Activated T-cell treated with anti-CD3 and anti-CD28 coated beads, Interleukin-2, amount 50 U/mL, for 72 hours (primary cell): ENCODE measurements around the gene CLOCK. TPM values are rescaled to one million over a fixed set of nuclear protein-coding genes. Genes with fewer than 3 reads are reported as not detected.

Experiments
- ATAC-seq, 2 donors: fragments of 150-1000 bp; cut with Tn5 transposase; replicated peaks in 1 of 2; 2 replicates each; pipeline ENCODE4 v1.10.0; 2021; ENCODE audit warnings: moderate library complexity in 2 of 2, mild to moderate bottlenecking in 1 of 2
- DNase-seq, 2 donors: peaks; one replicate each; pipeline ENCODE4 v3.0.0; 2021 to 2022; ENCODE audit warnings: mixed read lengths in 1 of 2
- H3K27ac Mint-ChIP-seq: one replicate; pipeline ENCODE4 v1.8.0; 2022; ENCODE audit warnings: mild to moderate bottlenecking, moderate library complexity, mixed read lengths
- H3K27me3 Mint-ChIP-seq: one replicate; pipeline ENCODE4 v1.8.0; 2022; ENCODE audit warnings: low read depth, mixed read lengths
- H3K36me3 Mint-ChIP-seq, 2 donors: one replicate each; pipeline ENCODE4 v1.8.0; 2022; ENCODE audit warnings: mixed read lengths in 2 of 2, mild to moderate bottlenecking in 1 of 2; ENCODE audit not compliant: insufficient read depth in 2 of 2
- H3K4me1 Mint-ChIP-seq: one replicate; pipeline ENCODE4 v1.8.0; 2022; ENCODE audit warnings: low read depth, mixed read lengths
- H3K4me3 Mint-ChIP-seq, 2 donors: one replicate each; pipeline ENCODE4 v1.8.0; 2022; ENCODE audit warnings: mild to moderate bottlenecking in 2 of 2, mixed read lengths in 2 of 2, moderate library complexity in 2 of 2
- H3K9me3 Mint-ChIP-seq, 2 donors: one replicate each; pipeline ENCODE4 v1.8.0; 2022; ENCODE audit warnings: mixed read lengths in 2 of 2
- total RNA-seq, 2 donors: library from RNA; stranded (reverse); gene quantifications; one replicate each; pipeline ENCODE4 v1.2.3, GENCODE V29; 2022

Gene CLOCK
- total RNA-seq, 2 donors from 2014 or later = 7.7 to 8.6 TPM

GRCh38 chr4:55396308-55397125 is 150.2 kb downstream of the CLOCK start:
- H3K9me3 Mint-ChIP-seq = no peaks in the 10 kb centered on the region
- peaks cover 38% of the 10 kb centered on the region for H3K4me1 Mint-ChIP-seq
- DNase-seq (peak; percentile 35 to 46), ATAC-seq (peak; percentile 22 to 26)
- peak overlapping the region; percentile 90 to 97 for H3K4me3 Mint-ChIP-seq
- H3K27ac Mint-ChIP-seq = peak overlapping the region; percentile 97
- H3K27me3 Mint-ChIP-seq = no peaks in the 10 kb centered on the region
- H3K36me3 Mint-ChIP-seq = peaks cover 12 to 20% of the 10 kb centered on the region in 2 donors

GRCh38 chr4:55395529-55396307 is 151.0 kb downstream of the CLOCK start, which contains the start of gene TMEM165:
Gene TMEM165 (plus strand): TSS chr4:55395957. CDS start chr4:55396190, 233 bp downstream.
- peaks cover 12 to 15% of the 10 kb centered on the region in 2 donors for H3K36me3 Mint-ChIP-seq
- no peaks in the 10 kb centered on the region for H3K9me3 Mint-ChIP-seq
- peak within 1 kb of the TSS; percentile 97 for H3K27ac Mint-ChIP-seq
- H3K4me1 Mint-ChIP-seq = peaks cover 31% of the 10 kb centered on the region
- no peaks in the 10 kb centered on the region for H3K27me3 Mint-ChIP-seq
- DNase-seq (peak; percentile 93), ATAC-seq (peak; percentile 96)
- peak within 1 kb of the TSS; percentile 90 to 97 for H3K4me3 Mint-ChIP-seq

- Mint-ChIP-seq H3K4me3 (peak overlapping the region; percentile 89 to 94), H3K27me3 (no peaks in the 10 kb centered on the region), H3K27ac (peak overlapping the region; percentile 94), H3K4me1 (peaks cover 27% of the 10 kb centered on the region), H3K36me3 (peaks cover 10 to 12% of the 10 kb centered on the region in 2 donors), H3K9me3 (no peaks in the 10 kb centered on the region)
- DNase-seq (no peak), ATAC-seq (no peak)
Measured at GRCh38 chr4:55395218-55395528, 151.5 kb downstream of the CLOCK start.

GRCh38 chr4:55393461-55394320 is 153.0 kb downstream of the CLOCK start:
- Mint-ChIP-seq H3K9me3 (no peaks in the 10 kb centered on the region), H3K27me3 (no peaks in the 10 kb centered on the region), H3K4me1 (peaks cover 18% of the 10 kb centered on the region), H3K27ac (peak overlapping the region; percentile 20), H3K4me3 (peak overlapping the region; percentile 5 to 66), H3K36me3 (peaks cover 10 to 11% of the 10 kb centered on the region in 2 donors)
- no peak for ATAC-seq
- no peak for DNase-seq

- Mint-ChIP-seq H3K4me1 (peaks cover 27% of the 10 kb centered on the region), H3K4me3 (no peak overlapping the region), H3K9me3 (no peaks in the 10 kb centered on the region), H3K36me3 (no peaks in the 10 kb centered on the region), H3K27ac (no peak overlapping the region), H3K27me3 (no peaks in the 10 kb centered on the region)
- ATAC-seq (no peak), DNase-seq (no peak)
Measured at GRCh38 chr4:55386840-55387239, 159.9 kb downstream of the CLOCK start.

- Mint-ChIP-seq H3K9me3 (no peaks in the 10 kb centered on the region), H3K36me3 (no peaks in the 10 kb centered on the region), H3K27me3 (no peaks in the 10 kb centered on the region), H3K4me3 (no peak overlapping the region), H3K27ac (no peak overlapping the region), H3K4me1 (peaks cover 27% of the 10 kb centered on the region)
- DNase-seq = no peak
- peak in 1 of 2 donors; percentile 39 for ATAC-seq
Measured at GRCh38 chr4:55386073-55386472, 160.6 kb downstream of the CLOCK start.

GRCh38 chr4:55385201-55385649 is 161.5 kb downstream of the CLOCK start:
- Mint-ChIP-seq H3K9me3 (no peaks in the 10 kb centered on the region), H3K36me3 (no peaks in the 10 kb centered on the region), H3K27ac (peak overlapping the region; percentile 38), H3K27me3 (no peaks in the 10 kb centered on the region), H3K4me3 (no peak overlapping the region), H3K4me1 (peaks cover 27% of the 10 kb centered on the region)
- DNase-seq (peak in 1 of 2 donors; percentile 19), ATAC-seq (peak; percentile 67 to 84)

GRCh38 chr4:55382488-55383003 is 164.2 kb downstream of the CLOCK start:
- Mint-ChIP-seq H3K9me3 (no peaks in the 10 kb centered on the region), H3K27me3 (no peaks in the 10 kb centered on the region), H3K36me3 (no peaks in the 10 kb centered on the region), H3K27ac (no peak overlapping the region), H3K4me1 (peaks cover 31% of the 10 kb centered on the region), H3K4me3 (no peak overlapping the region)
- no peak for DNase-seq
- no peak for ATAC-seq

- ATAC-seq = no peak
- Mint-ChIP-seq H3K36me3 (no peaks in the 10 kb centered on the region), H3K4me1 (peaks cover 23% of the 10 kb centered on the region), H3K4me3 (no peak overlapping the region), H3K27ac (no peak overlapping the region), H3K27me3 (no peaks in the 10 kb centered on the region), H3K9me3 (no peaks in the 10 kb centered on the region)
- DNase-seq = no peak
Measured at GRCh38 chr4:55381502-55381901, 165.2 kb downstream of the CLOCK start.

- Mint-ChIP-seq H3K4me1 (peaks cover 13% of the 10 kb centered on the region), H3K27me3 (no peaks in the 10 kb centered on the region), H3K4me3 (no peak overlapping the region), H3K9me3 (no peaks in the 10 kb centered on the region), H3K36me3 (no peaks in the 10 kb centered on the region), H3K27ac (no peak overlapping the region)
- ATAC-seq = no peak
- DNase-seq = no peak
Measured at GRCh38 chr4:55380576-55380975, 166.1 kb downstream of the CLOCK start.

GRCh38 chr4:55378617-55379467 is 167.9 kb downstream of the CLOCK start:
- no peak for ATAC-seq
- no peaks in the 10 kb centered on the region for H3K27me3 Mint-ChIP-seq
- H3K4me3 Mint-ChIP-seq = no peak overlapping the region
- H3K27ac Mint-ChIP-seq = no peak overlapping the region
- no peaks in the 10 kb centered on the region for H3K36me3 Mint-ChIP-seq
- no peak for DNase-seq
- peaks cover 5% of the 10 kb centered on the region for H3K4me1 Mint-ChIP-seq
- H3K9me3 Mint-ChIP-seq = no peaks in the 10 kb centered on the region
